SH-SY5Y (cell line): ENCODE results near the gene LBHD2.

ENCODE experiments used
- GATA2 ChIP-seq: IDR thresholded peaks from 2 replicates; pipeline ENCODE4 v1.6.1; 2011; ENCODE audit warnings: mild to moderate bottlenecking, low read depth, low read length
- GATA3 ChIP-seq: IDR thresholded peaks from 2 replicates; pipeline ENCODE4 v1.6.1; 2011; ENCODE audit warnings: low read depth, mild to moderate bottlenecking, low read length, moderate library complexity

- no peak for TF ChIP-seq GATA3
- no peak for TF ChIP-seq GATA2
These were observed 33.1 kb upstream of the LBHD2 start for GRCh38 chr14:103050935-103051334.
